Retina (tissue), 1 donor: ENCODE measurements around the gene RNF44.
"Not testable (repeated sequence)": the region's sequence is repeated elsewhere in the genome, so short reads cannot be mapped to it uniquely, and the experiment has no call there.

Source experiments
- DNase-seq: peaks from one replicate; pipeline ENCODE4 v3.0.0-alpha.2; 2016

The RNF44 gene

DNA sequence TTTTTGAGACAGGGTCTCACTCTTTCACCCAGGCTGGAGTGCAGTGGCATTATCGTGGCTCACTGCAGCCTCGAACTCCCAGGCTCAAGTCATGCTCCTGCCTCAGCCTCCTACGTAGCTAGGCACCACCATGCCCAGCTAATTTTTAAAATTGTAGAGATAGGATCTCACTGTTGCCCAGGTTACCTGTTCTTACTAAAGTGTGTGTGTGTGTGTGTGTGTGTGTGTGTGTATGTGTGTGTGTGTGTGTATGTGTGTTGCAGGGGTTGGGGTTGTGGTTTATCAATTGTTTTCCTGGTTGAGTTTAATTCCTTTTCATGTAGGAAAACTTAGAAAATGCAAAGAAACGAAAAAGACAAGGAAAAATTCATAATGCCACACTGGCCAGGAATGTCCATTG is 21.8 kb downstream of the RNF44 start:
- no peak for DNase-seq

DNA sequence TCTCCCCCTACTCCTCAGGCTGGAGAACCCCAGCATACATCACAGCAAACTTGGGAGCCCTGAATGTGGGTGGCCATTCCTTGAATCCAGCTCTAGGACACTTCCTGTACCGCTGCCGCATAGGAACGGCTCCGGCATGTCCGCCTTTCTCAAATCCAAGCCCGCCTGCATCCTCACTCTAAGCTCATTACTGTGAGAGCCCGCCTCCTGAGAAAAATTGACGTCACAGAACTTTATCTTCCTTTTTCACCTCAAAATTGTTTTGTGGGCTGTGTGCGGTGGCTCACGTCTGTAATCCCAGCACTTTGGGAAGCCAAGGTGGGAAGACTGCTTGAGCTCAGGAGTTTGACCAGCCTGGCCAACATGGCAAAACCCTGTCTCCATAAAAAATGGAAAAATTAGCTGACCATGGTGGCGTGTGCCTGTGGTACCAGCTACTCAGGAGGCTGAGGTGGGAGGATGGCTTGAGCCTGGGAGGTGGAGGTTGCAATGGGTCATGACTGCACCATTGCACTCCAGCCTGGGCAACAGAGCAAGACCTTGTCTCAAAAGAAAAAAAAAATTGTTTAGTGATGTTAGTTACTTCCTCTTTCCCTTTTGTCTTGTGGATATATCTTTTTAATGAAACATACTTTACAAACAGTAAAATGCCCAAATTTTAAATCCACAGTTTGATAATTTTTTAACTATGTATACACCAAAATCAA is 22.8 kb downstream of the RNF44 start:
- DNase-seq = no peak

DNA sequence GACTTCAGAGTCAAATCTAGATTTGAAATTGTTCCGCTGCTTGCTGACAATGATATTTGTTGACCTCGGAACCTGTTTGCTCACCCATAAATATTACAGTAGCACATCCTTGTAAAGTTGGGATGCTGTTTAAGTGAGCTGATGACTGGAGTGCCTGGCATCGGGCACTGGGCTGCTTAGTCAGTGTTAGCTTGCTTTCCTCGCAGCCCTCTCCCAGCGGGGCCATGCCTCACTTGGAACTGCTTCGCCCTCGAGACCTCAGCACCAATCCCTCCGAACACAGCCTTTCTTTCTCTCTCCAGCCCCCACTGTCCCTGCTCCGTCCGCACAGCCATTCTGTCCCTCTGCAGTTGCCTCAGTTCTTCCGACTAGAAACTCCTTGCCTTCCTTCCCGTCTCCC is 23.4 kb downstream of the RNF44 start:
- DNase-seq = no peak

DNA sequence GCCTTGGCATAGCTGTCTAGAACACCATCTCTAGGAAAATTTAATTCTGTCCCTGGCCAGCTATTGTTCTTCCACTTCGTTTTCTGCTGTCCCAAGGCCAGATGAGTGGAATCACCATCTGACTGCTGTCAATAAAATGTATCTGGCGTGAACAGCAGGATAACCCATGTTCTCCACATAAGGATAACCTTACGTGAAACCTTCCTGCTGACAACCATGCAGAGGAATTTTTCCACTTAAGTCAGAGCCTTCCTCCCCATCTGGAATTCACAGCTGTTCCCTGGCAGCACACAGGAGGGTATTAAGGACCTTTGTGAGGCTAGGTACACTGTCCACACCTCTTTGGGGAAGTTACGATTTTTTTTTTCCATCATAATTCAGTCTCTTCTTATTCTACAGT is 28.6 kb downstream of the RNF44 start:
- no peak for DNase-seq

DNA sequence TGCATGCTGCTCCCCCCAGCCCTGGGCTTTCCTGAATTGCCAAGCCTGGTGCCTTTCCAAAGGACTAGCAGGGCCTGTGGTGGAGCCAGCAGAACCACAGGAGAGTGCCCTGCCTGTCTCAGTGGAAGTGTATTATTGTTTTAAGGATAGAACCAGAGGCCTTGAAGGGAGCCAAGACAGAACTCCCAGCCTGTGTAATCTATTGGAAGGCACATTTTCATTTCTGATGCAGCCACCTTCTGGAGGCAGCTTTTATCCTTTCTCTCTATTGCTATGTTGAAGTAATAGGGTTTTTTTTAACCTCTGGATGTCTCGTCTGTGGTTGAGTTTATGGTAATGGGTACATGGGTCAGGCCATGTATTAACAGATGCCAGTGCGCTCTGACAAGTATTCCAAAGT is 29.3 kb downstream of the RNF44 start:
- DNase-seq = no peak

DNA sequence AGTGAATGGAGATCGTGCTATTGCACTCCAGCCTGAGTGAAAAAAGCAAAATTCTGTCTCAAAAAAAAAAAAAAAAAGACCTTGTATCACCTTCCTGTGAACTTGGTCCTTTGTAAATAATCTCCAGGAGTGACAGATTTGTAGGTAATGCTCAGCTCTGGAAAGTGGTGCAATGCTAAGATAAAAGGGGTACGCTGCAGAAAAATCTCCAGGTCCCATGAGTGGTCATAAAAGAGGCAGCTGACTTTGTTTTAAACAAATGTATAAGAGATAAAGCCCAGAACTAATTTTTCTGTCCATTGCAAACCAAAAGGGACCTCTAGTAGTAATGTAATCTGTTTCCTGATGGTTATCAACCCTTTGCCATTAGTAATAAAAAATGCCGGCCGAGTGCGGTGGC is 33.7 kb downstream of the RNF44 start:
- no peak for DNase-seq

DNA sequence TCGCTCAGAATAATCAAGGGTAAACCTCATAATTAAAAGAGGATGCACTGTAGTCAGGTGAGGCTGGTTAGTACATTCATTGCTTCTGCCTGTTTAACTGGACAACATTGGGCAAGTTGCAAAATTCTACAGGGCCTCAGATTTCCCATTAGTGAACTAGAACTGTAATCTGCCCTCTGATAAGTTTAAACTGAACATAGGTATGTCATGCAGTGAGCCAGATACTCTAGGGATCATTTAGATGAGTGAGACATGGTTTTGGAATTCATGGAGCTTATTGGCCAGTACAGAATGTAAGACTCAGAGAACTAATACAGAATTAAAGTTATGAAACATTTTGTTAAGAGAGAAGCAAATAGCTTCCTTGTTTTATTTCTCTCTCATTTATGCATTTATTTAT is 35.9 kb downstream of the RNF44 start:
- DNase-seq = no peak

DNA sequence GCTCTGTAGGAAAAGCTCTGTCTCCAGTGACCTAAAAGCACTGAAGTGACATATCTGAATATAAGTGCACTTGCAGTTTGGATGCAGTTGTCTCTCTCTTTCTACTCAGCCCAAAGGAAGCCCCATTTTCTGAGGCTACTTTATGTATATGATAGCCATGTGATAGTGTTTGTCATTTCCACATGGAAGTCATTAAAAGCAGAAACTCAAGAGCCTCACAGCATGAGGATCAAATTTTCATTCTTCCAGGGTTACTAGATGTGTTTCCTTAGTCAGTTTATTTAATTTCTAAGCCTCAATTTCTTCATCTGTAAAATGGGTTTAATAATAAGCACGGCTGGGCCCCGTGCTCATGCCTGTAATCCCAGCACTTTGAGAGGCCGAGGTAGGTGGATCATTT is 36.7 kb downstream of the RNF44 start:
- DNase-seq = no peak

DNA sequence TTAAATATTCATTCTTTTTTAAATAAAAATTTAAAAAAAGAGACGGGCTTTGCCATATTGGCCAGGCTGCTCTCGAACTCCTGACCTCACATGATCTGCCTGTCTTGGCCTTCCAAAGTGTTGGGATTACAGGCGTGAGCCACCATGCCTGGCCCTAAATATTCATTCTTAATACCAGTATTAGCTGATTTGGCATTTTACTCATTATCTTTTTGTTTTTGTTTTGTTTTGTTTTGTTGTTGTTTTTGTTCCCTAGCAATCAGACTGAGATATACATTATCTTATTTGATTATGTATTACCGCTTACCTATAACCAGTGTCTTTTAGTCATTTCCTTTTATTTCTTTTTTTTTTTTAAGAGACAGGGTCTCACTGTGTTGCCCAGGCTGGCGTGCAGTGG is 37.9 kb downstream of the RNF44 start:
- DNase-seq = no peak

DNA sequence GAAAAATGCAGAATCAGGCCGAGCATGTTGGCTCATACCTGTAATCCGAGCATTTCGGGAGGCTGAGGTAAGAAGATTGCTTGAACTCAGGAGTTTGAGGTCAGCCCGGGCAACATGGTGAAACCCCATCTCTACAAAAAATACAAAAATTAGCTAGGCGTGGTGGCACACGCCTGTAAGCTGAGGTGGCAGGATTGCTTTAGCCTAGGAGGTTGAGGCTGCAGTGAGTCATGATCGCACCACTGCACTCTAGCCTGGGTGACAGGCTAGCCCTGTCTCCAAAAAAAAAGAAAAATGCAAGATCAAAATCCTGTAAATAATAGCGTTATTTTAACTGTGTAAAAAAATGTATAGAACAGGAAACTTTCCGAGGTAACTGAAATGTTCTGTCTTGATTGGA is 39.4 kb downstream of the RNF44 start:
- DNase-seq = no peak

DNA sequence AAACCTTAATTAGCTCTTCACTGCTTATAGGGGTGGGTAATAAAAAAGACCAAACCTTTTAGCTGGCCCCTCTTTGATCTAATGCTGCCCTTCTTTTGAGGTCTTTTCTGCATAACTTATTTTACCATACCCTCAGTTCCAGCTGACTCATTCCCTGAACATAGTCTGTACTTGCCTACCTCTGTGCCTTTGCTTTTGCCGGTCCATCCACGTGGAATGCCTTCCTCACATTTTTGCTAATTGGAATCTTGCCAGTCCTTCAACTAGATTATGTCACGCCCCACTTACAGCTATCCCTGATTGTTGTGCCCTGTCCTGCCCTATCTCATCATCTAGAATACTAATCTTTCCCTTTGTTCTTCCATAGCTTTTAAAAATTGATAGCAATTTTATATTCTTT is 44.8 kb downstream of the RNF44 start:
- no peak for DNase-seq

DNA sequence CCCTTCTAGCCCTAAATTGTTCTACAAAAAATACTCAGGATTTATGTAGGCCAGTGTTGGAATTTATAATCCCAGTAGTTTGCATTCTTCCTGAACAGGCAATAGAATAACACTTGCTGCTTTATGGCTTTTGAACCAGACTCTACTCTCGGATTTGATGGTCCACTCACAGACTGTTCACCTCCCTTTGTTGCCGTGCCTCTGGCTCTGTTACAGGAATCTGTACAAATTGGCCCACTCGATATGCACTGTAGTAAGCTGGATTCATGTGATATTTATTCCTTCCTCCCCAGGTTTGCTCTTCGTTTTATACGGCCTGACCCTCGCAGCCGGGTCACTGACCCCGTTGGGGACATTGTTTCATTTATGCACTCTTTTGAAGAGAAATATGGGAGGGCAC is 45.3 kb downstream of the RNF44 start:
- DNase-seq = no peak

DNA sequence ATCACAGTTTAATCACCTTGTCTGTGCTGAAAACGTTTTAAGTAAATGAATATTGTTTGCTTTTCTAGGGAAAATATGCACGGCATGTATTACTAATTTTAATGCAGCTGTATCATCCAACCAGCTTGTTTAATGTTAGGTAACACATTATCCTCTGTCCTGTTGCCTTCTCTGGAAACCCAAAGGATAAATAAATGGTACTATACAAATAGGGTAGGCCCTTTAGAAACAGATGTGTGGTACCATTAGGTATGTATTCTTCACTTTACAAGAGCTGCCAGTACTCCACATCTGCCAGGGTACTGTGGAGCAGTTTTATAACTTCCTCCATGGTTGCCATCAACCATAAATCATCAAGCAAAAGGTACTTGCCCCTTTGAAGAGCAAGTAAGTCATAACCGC is 46.1 kb downstream of the RNF44 start:
- no peak for DNase-seq

DNA sequence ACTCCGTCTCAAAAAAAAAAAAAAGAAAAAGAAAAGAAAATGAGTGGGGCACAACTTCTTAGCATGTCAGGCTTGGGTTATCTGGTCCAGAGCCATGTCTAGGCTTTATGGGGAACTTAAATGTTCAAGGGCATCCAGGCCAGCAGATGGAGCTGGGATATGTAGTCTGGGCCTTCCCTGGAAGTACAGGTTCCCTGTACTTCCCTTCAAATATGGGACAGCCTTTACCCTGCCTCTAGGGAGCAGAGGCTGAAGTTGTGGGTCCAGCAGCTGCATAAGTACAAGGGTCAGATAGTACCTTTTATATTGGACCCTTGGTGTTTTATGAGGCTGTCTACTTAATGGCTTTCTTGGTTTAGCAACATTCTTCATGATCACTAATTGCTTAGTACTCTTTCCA is 46.9 kb downstream of the RNF44 start:
- DNase-seq = no peak

DNA sequence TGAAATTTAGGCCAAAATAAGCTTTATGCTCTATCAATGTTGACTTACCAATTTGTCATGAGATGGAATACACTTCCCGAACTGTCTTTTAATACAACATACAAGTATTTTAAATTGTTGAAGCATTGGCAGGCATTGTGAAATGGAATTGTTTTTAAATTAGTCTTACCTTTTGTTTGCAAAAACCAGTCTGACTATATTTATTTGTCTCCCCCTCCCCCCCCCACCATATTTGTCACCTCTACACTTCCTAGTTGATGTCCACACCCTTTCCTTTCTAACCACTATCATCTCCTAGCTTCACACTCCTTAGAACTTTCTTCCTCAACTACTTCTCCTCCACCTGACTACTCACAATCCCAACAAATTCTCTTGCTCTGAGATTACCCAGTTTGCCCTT is 48.1 kb downstream of the RNF44 start:
- no peak for DNase-seq

DNA sequence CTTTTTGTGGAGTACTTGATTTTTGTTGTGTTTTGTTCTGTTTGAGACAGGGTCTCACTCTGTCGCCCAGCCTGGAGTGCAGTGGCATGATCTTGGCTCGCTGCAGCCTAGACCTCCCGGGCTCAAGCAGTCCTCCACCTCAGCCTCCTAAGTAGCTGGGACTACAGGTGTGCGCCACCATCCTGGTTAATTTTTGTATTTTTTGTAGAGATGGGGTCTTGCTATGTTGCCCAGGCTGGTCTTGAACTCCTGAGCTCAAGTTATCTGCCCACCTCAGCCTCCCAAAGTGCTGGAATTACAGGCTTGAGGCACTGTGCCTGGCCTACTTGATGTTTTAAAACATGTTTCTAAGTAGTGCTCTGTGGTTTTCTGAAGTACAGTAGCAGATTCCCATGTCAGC is 50.0 kb downstream of the RNF44 start:
- DNase-seq = not testable (repeated sequence)

DNA sequence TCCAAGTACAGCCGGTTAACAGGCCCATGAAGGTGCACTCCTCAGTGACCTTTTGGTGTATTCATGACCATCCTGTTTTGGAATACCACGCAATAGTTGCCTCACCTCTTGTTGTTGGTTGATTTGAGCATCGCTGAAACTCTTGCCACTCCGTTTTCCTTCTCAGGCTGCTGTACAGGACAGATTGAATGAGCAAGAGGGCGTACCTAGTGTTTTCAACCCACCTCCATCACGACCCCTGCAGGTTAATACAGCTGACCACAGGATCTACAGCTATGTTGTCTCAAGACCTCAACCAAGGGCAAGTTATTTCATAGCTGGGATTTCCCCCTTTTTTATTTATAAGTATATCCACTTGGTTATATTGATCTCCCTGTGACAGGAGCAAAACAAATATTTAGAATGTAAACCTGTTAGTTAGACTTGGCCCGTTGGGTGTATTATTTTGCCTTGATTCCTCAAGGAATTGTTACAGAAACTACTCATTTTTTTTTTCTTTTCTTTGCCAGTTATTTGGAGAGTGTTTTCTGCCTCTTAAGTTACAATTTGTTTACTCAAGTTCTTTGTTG is 50.9 kb downstream of the RNF44 start:
- no peak for DNase-seq

DNA sequence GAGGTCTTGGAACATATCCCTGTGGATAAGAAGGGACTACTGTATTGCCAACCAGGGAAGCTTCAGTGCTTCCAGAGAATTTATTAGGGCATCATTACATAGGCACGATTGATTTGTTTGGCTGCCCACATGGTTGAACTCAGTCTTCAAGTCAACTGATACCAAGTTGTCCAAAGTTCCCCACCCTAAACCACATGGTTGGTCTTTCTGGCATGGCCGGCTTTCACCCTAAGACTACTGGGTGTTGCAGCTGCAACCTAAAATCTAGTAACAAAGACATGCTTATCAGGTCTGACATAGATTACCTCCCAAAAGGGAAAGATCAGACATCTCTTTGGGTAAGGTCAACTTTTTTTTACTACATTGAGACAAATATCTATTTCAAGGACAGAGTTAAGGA is 52.0 kb downstream of the RNF44 start:
- DNase-seq = no peak

DNA sequence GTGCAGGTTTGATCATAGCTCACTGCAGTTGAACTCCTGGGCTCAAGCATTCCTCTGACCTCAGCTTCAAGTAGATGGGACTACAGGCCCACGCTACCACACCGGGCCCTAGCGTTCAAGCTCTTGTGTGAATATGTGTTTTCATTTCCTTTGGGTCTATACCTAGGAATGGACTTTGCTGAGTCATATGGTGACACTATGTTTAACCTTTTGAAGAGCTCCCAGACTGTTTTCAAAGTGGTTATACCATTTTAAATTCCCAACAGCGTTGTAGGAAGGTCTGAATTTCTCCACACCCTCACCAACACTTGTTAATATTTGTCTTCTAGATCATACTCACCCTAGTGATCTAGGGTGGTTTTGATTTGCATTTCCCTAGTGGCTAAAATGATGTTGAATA is 55.5 kb downstream of the RNF44 start:
- no peak for DNase-seq
